Stimulated activated CD4-positive, alpha-beta T cell treated with anti-CD3 and anti-CD28 coated beads, Interleukin-15, amount 100 ng/mL, for 1 hour (primary cell): ENCODE data around the gene CCNY.
"Not testable (repeated sequence)": the region's sequence is repeated elsewhere in the genome, so short reads cannot be mapped to it uniquely, and the experiment has no call there.

Experiments
- DNase-seq, 2 donors: peaks; one replicate each; pipeline ENCODE4 v3.0.0-alpha.2; 2020; ENCODE audit warnings: low read depth in 1 of 2, low spot score in 1 of 2

The CCNY gene

DNA sequence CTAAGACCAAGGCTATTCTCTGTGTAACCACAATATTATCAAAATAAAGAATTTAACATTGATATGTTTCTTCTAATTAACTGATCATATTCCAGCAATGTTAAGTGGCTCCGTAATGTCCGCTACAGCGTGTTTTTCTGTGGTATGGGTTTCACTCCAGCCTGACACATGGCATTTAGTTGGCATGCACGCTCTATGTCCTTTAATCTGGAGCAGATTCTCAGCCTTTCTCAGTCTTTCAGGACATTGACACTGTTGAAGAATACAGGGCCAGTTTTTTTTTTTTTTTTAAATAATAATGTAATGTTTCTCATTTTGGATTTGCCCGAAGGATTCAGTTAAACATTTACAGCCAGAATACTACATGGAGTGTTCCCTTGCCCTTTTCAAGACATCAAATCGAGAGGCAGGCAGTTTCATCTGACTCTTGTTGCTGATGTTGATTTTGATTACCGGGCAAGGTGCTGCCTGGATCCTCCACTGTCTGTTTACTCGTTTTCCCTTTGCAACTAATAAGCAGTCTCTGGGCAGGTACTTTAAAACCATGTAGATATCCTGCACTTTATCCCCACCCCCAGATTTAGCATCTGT is 171.3 kb downstream of the CCNY start:
- no peak for DNase-seq

DNA sequence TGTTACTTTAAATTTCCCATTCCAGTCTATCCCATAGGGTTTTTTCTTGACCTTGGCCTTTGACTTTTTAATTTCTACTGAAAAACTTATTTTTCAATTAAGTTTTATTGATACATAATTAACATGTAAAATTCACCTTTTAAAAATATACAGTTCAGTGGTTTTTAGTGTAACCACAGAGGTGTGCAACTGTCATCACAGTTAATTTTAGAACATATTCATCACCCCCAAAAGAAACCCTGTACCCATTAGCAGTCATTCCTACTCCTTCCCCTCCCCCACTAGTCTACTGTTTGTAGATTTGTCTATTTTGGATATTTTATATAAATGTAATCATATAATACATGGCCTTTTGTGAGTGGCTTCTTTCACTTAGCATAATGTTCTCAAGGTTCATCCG is 172.3 kb downstream of the CCNY start:
- no peak for DNase-seq

DNA sequence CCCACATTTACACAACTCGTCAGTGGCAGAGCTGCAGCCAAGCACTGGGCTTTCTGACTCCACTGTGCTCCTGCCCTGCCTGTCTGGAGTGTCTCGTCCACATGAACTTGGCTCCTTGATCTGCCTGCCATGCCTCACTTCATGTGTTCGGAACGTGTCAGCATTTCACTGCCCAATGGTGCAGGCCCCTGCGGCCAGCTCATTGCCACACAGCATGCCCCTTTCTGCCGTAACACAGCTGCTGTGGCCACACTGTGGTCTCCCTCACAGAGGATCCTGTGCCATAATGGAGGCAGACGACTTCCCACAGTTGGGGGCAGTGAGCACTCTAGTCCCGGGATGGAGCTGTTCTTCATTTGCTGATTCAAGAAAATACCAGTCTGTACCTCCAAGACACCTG is 174.6 kb downstream of the CCNY start:
- DNase-seq: no peak

DNA sequence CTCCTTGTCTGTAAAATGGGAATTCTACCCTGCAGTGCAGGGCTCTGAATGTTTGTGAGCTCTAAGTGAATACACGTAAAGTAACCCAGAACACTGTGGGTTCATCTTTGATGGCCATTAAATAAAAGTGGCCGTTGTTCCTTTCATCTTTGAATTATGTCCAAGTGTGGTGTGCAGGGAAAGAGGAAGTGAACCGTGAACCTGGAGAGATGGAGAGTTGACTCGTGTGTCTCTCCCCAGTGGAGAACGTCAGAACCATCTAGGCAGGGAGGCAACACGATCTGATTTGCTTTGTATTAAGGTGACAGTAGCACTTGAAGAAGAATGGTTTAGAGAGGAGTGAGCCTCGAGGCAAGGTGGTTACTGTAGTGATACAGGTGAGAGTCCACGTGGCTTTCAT is 175.3 kb downstream of the CCNY start:
- DNase-seq: no peak

DNA sequence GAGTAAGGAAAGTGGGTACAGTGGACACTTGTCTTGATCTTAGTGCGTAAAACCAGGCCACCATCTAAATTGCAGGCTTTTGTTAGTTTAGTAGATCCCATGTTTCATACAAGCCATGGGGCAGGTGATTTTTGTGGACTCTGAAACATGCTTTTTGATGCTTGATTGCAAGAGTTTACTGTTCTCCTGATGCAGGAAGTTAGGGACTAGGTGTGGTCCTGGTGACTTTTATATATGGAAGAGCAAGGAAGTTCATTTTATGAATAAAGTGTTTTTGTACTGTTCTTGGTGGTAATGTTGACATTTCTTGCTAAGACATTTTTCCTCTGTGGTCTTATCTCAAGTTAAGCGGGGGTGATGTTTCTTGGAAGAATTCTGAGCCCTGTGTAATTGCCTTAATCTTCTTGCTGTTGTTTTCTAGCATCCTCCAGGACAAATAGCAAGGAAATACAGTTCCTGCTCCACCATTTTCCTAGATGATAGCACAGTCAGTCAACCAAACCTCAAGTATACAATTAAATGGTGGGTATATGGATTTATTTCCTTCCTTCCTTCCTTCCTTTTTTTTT is 179.9 kb downstream of the CCNY start:
- no peak for DNase-seq

DNA sequence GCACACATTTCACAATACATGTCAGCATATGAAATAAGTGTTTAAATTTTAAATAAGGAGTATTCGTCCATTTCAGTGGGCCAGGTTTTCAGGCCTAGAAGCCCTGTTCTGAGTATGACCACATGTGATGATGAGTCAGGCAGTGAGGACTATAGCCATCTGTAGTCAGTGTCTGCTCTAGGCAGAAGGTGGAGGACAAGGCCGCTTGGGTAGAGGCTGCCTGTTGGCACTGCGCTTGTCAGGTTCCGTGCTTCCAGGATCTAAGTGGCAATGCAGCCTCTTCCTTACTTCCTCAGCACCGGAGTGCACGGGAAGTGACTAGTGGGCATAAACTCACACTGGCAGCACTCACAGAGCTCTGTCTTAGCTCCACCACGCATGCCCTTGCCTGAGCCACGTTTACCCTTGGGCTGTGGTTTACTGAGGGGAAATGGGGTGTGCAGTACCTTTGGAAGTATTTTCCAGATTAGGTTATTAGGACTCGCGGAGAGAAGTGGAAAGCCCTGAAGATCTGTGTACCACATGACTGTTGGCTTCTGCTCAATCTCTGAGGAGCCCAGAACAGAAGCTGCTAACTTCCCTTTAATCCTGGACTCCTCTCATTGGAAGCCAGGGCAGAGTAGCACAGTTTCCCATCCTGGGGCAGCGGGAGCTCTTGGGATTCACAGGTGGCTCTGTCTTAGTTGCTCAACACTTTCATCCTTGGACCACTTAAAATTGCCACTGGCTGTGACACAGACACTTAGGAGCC is 181.3 kb downstream of the CCNY start:
- DNase-seq: no peak

DNA sequence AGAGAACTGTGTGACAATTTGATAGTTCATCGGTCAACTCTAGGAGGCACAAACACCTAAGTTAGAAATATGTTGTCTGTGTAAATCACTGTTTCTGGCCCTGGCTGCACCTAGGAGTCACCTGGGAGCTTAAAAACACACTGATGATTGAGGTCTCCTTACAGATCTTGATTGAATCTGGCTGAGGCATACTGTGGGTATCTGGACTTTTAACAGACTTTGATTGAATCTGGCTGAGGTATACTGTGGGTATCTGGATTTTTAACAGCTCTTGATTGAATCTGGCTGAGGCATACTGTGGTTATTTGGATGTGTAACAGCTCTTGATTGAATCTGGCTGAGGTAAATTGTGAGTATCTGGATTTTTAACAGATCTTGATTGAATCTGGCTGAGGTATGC is 181.9 kb downstream of the CCNY start:
- DNase-seq: not testable (repeated sequence)

DNA sequence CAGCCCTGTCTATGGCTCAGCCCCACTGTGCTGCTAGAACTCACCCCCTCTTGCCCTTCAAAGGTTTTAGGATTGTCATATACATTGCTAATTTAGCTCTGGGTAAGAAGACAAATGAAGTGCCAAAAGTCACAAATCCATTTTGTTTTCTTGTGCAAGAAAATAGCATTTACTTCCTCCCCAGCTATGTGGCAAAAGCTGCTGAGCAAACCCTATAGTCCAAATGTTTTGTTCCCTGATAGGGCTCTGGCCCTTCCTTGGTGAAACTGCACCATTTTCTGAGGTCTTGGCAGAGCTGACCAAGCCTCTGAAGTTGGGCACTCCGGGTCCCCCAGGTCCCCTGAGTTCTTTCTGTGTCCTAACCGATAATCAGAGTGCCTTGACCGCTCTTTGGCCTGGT is 184.7 kb downstream of the CCNY start:
- DNase-seq: no peak

DNA sequence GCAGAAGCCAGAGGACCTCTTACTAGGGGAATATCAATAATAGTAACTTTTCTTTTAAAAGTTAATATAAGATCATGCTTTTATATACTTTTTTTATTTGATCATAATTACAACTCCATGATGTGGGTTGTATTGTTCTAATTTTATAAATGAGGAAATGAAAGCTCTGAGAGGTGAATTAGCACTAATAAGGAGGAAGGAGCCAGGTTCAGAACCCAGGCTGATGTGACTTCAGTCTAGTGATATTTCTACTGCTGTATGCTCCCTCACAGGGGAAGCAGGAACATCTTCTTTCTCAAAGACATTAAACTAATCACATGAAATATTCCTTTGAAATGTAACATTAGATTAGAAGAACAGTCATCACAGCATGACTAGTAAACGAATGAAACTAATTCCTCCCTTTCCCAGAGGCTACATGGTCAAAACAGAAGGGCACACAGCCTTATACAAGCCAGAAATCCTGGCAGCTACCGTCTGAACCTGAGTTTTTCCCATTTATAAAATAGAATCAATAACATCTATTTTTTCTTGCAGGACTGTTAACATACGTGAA is 187.4 kb downstream of the CCNY start:
- no peak for DNase-seq

DNA sequence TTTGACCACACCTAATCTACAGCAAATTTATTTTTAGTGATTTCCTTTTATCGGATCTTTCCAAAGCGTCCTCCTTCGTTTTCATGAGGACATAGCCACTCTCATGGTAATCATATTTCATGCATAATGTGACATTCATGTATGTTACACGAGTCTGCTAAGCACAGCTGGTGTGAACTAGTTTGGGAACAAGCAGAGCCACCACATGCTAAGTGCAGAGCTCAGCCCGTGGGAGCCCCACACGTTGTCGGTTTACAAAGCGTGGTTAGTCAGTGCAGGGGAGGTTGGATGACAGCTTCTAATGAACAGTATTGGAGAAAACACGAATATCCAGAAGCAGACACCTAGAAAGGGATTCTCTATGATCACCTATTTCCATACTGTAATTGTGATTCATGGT is 190.4 kb downstream of the CCNY start:
- no peak for DNase-seq

DNA sequence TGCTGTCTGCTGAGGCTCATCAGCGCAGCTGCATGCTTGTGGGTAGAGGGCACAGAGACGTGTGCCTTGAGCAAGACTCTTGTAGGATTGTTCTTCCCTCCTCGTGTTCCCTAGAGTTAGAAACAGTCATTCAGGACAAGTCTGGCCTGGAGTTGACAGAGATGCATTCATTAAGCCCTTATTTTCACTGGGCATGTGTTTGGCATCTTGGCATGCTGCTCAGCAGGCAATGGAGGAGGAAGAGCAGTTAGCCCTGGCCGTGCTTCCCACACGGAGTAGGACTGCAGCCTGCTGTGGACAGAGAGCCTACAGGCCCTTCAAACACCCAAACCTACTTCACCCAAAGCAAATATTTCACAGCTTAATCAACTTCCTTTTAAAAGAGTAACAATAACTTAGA is 195.8 kb downstream of the CCNY start:
- DNase-seq: no peak

DNA sequence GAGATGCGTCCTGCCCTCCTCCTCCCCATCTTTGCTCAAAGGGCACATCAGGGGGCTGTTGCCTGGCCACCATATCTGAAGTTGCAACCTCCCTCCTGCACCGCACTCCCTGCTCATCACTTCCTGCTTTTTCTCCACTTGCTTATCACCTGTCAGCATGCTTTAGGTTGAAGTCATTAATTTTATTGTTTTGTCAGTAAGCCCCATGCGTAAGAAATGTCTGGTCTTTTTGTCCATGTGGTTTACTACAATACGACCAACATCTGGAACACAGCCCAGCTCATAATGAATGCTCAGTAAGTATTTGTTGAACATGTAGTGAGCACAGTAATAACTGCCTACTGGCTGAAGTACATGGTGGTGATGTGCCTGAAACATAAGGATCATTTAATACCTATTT is 197.3 kb downstream of the CCNY start:
- DNase-seq: no peak

DNA sequence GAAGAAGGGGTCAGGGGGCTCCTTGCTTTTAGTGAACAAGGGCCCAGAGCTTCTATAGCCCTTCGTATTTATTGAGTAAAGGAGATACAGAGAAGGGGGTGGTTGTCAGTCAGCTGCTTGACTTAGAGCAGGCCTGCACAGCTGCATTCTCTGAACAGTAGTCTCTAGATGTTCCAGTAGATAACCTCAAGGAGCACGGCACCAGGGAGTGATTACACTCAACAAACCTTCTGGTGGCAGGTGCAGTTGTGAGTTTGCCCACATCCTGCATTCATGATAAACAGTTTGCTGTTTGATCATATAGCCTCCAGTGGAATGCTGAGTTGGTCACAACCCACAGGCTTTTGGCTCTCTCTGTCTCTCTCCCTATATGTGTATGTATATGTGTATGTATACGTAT is 198.8 kb downstream of the CCNY start:
- no peak for DNase-seq

DNA sequence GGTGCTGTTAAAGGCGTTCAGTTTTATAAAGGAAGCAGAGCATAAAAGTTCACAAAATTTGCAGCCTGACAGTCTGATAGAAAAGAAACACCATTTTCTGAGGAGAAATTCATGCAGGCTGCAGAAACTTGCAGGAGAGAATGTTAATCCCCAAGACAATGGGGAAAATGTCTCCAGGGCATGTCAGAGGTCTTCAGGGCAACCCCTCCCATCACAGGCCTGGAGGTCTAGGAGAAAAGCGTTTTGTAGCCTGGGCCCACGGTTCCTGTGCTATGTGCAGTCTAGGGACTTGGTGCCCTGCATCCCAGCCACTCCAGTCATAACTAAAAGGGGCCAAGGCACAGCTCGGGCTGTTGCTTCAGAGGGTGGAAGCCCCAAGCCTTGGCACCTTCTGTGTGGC is 200.5 kb downstream of the CCNY start:
- DNase-seq: no peak

DNA sequence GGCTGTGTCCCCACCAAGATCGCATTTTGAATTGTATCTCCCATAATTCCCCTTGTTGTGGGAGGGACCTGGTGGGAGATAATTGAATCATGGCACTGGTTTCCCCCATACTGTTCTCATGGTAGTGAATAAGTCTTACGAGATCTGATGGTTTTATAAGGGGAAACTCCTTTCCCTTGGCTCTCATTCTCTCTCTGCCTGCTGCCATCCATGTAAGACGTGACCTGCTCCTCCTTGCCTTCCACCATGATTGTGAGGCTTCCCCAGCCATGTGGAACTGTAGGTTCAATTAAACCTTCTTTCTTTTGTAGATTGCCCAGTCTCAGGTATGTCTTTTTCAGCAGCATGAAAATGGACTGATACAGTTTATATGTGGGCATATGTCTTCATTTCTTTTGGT is 201.6 kb downstream of the CCNY start:
- DNase-seq: not testable (repeated sequence)

DNA sequence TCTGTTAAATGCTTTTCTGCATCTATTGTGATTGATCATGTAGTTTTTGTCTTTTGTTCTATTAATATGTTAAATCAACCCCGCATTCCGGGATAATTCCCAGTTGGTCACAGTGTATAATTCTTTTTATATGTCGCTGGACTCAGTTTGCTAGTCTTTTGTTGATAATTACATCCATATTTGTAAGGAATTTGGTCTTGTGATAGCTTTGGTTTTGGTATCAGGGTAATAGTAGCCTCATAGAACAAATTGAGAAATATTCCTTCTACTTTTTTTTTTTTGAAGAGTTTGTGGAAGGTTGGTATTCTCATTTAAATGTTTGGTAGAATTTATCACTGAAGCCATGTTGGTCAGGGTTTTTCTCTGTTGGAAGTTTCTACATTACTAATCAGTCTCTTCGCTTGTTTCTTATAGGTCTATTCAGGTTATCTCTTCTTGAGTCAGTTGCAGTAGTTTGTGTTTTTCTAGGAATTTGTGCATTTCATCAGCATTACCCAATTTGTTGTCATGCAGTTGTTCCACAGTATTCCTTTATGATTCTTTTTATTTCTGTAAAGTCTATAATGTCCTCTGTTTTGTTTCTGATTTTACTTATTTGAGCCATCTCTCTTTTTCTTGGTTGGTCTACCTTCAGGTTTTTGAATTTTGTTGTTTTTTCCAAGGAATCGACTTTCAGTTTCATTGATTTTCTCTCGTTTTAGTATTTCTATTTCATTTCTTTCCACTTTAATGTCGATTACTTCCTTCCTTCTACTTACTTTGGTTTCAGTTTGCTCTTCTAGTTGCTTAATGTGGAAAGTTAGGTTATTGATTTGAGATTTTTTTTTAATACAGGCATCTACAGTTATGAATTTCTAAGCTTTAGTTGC is 204.2 kb downstream of the CCNY start:
- no peak for DNase-seq

DNA sequence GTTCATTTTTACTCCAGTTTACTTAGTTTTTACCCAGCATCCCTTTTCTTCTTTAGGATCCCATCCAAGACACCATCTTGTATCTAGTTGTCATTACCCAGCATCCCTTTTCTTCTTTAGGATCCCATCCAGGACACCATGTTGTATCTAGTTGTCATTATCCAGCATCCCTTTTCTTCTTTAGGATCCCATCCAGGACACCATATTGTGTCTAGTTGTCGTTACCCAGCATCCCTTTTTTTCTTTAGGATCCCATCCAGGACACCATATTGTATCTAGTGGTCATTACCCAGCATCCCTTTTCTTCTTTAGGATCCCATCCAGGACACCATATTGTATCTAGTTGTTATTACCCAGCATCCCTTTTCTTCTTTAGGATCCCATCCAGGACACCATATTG is 205.4 kb downstream of the CCNY start:
- no peak for DNase-seq

DNA sequence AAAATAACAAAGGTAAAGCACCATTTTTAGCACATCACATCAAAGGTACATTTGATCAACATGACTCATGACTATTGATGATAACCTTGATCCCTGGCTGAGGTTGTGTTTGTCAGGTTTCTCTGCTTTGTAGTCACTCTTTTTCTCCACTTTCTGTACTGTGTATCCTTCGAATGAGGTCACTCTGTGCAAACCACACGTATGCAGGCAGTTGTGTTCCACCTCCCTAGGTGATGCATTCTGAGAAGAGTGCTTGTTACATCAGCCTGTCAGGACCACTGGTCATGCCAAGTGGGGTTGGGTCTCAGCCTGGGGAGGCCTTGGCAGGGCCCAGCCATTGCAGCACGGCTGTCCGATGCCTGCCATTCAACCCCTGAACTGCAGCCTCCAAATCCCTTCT is 206.0 kb downstream of the CCNY start:
- no peak for DNase-seq

DNA sequence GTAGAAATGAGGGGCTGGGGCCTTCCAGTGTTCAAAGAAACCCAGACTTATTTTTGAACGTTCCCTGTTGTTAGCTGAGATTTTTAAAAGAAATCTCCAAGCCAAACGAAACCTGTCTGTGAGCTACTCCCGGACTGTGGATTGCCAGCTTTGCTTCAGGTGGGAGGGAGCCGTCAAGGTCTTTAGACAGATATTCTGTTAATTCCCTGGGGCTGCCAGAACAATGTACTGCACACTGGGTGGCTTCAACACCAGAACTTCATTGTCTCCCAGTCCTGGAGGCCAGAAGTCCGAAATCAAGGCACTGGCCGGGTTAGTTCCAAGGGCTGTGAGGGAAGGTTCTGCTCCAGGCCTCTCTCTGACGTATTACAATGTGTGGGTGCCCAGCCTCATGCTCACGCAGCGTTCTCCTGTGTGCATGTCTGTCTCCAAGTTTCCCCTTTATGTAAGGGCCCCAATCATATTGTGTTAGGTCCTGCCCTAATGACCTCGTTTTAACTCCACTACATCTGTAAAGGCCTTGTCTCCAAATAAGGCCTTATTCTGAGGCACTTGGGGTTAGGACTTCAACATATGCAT is 208.9 kb downstream of the CCNY start:
- no peak for DNase-seq

DNA sequence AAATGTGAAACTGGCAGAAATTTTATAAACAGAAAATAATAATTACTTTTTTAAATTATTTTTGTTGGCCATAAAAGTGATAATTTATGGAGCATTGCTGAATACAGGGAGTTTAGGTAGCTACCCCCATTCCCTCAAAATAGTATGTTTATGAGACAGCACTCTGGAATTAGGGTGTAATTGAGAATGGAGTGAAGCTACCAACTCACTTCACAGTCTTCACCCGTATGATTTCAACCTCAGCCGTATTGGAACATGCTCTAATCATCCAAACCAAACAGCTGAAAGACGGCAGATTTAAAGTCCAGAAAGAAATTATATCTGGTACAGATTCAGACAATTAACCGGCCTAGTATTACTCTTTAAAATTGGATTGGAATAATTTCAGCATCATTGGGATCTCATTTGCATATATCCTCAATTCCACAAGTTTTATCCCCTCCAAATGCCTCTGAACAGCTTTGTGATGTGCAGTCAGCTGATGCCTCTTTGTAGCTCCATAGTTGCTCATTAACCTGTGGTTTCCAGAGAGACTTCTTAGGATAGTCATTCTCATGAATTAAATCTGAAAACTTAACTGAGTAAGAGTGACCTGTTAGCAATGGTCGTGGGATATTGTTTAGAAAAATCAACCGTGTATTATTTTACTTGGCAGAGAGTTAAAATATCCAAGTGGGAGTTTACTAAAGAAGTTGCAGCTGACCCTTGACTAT is 209.7 kb downstream of the CCNY start:
- no peak for DNase-seq

DNA sequence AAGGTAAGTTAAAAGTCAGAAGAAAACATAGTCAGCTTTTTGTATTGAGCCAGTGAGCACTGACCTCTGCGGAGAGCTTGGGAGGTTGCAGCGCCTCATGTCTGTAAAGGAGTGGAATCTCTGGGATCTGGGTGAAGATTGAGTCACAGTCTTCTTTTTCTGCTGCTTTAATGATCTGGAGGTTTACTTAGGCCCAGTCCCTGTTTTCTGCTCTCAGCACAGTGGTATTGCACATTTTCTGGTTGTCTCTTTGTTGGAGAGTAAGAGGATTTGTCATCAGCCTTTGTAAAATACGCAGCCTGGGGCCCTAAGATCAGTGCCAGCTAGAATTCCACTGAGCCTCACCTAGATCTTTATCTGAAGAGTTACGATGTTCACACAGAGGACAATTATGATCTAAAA is 210.5 kb downstream of the CCNY start:
- DNase-seq: no peak
